Psoas muscle (tissue), 8 donors: ENCODE data around the gene KBTBD8. TPM values are rescaled to one million over a fixed set of nuclear protein-coding genes. Genes with fewer than 3 reads are reported as not detected.

Experiments used
- ATAC-seq, 4 donors: fragments of 200-7000 bp; cut with Tn5 transposase; one replicate each; pipeline ENCODE4 v1.9.1; 2020; ENCODE audit warnings: moderate library complexity in 3 of 4, mild to moderate bottlenecking in 2 of 4
- DNase-seq, 2 donors: peaks; one replicate each; pipeline ENCODE4 v3.0.0-alpha.2; 2020
- H3K27ac ChIP-seq: fragments of 200-600 bp; one replicate; pipeline ENCODE4 v1.8.0; 2022
- H3K27me3 ChIP-seq, 3 donors: fragments of 200-600 bp in 1 of 3; one replicate each; pipeline versions ENCODE4 v1.6.1 to v1.8.0; 2013 to 2022; ENCODE audit warnings: low read length in 2 of 3, mild to moderate bottlenecking in 2 of 3, moderate library complexity in 1 of 3; ENCODE audit not compliant: insufficient read depth in 3 of 3
- H3K36me3 ChIP-seq, 2 donors: fragments of 200-600 bp in 1 of 2; one replicate each; pipeline versions ENCODE4 v1.6.1 to v1.8.0; 2013 to 2022; ENCODE audit warnings: low read depth in 1 of 2, mild to moderate bottlenecking in 1 of 2, moderate library complexity in 1 of 2; ENCODE audit not compliant: insufficient read depth in 1 of 2
- H3K4me1 ChIP-seq: fragments of 200-600 bp; one replicate; pipeline ENCODE4 v1.8.0; 2022
- H3K4me3 ChIP-seq: fragments of 200-600 bp; one replicate; pipeline ENCODE4 v1.8.0; 2022; ENCODE audit warnings: mild to moderate bottlenecking
- H3K9me3 ChIP-seq: fragments of 200-600 bp; one replicate; pipeline ENCODE4 v1.8.0; 2022
- CTCF ChIP-seq: fragments of 200-600 bp; IDR thresholded peaks from one replicate; pipeline ENCODE4 v1.8.0; 2022; ENCODE audit warnings: antibody characterized with exemption
- WGBS, 3 donors: extraction: QIAGEN DNeasy Blood & Tissue Kit; methylation state at CpG; one replicate each; pipeline versions ENCODE4 v1.1.6 to v1.1.7; 2013; 5-methylcytosine and 5-hydroxymethylcytosine counted together
- intact Hi-C, 2 donors: fragments of 100-400 bp; cut with DNase I; formaldehyde crosslinking; loops; one replicate each; pipeline versions ENCODE4 v1.11.0 to v1.14.2; 2022
- polyA plus RNA-seq, 3 donors: library from polyadenylated mRNA; stranded (reverse); fragments of 200-250 nt; gene quantifications; one replicate each; pipeline ENCODE4 v1.2.3, GENCODE V29; 2013
- total RNA-seq, 4 donors: library from RNA; stranded (reverse); fragmentation: NEBNext Ultra II Directional in 2 of 4; extraction: Animal tissue kit (Norgen Biotek cat#: 25700) in 2 of 4; gene quantifications; one replicate each; pipeline versions ENCODE4 v1.2.1 to v1.2.4, GENCODE V29; 2021 to 2023
- donor health status: healthy with polysubstance abuse.
- donor health status: DM: no; HTN: no; CAD: no; lungs with moderate emphysema.
- donor health status: Bipolar disorder and iron deficiency.
- donor health status: healthy.
- donor health status: DM: yes; HTN: yes; CAD: no.
- donor health status: DM: no; HTN: no; CAD: no.
- donor health status: DM: no; HTN: no; CAD: no.
- donor health status: DM: yes; HTN: yes; CAD: no.

Gene KBTBD8
- total and polyA plus RNA-seq, 7 donors: 1.8 to 11.2 (median 6.1) TPM

DNA sequence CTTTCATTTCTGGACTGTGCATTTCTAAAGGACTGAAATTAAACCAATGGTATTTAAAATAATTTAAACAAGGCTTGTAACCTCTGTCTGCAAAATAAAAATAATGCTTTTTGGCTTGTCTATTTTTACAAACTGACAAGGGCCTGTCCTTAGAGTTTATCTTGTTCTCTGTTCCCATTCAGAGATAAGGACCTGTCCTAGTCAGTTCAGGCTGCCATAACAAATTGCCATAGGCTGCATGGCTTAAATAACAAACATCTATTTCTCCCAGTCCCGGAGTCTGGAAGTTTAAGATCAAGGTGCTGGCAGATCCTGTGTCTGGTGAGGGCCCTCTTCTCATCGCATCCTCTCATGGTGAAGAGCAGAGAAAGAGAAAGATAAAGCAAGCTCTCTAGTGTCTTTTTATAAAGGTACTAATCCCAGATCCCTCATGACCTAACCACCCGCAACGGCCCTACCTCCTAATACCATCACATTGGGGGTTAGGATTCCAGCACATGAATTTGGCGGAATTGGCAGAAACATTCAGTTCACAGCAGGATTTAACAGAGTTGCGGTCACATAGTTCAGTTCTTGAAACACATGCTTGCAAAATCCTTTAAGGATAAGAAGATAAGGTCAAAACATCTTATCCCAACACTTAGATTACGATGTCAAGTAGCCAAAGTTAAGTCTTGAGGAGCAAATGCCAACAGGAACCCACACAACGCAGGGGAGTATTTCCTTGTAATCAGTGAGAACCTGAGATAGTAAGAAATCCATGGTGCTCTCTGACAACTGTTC is 17.8 kb downstream of the KBTBD8 start:
- H3K27me3 ChIP-seq: no peaks in the 10 kb centered on the region
- no peaks in the 10 kb centered on the region for H3K4me1 ChIP-seq
- no peak for TF ChIP-seq CTCF
- no peaks in the 10 kb centered on the region for H3K36me3 ChIP-seq
- DNase-seq: no peak
- H3K9me3 ChIP-seq: no peaks in the 10 kb centered on the region
- 59 to 61% (median 61%) methylated on average over 8 of the region's 8 CpGs for WGBS, 3 donors
- no peak overlapping the region for H3K27ac ChIP-seq
- no peak for ATAC-seq
- no peak overlapping the region for H3K4me3 ChIP-seq
- intact Hi-C loops: loop anchor here in 1 of 2 donors (5.0 kb wide), 1 partner anchor 631 kb away; no protein-coding TSS in a partner anchor

DNA sequence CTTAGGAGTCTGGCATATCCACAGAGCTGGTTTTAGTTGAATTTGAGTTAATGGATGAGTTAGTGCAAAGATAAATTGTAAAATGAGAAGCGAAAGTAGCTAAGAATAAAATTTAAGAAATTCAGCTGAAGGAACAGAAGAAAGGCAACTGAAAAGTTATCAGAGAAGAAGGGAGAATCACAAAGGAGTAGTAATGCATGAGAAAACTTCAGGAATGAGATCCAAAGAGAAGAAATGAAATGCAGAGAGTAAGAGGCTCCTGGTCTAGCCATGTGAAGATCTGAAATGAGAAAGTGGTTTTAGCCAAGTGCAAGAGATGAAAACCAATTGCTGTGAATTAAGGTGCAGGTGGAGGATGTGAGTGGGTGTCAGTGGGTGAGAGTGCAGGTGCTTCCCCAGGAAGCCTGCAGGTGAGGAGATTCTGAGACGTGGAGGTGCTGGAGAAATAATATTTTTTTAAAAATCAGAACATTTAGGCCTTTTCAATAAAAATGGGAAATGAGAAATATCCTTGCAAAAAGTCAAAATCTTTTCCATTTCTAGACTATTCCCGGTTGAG is 18.5 kb downstream of the KBTBD8 start:
- Histone ChIP-seq H3K27me3 (no peaks in the 10 kb centered on the region), H3K9me3 (no peaks in the 10 kb centered on the region), H3K27ac (no peak overlapping the region), H3K36me3 (no peaks in the 10 kb centered on the region), H3K4me1 (no peaks in the 10 kb centered on the region), H3K4me3 (no peak overlapping the region)
- ATAC-seq (no peak), DNase-seq (no peak)
- 74 to 78% (median 78%) methylated on average over 3 of the region's 3 CpGs for WGBS, 3 donors
- TF ChIP-seq CTCF: no peak
- intact Hi-C loops: loop anchor here in 1 of 2 donors (5.0 kb wide), 1 partner anchor 631 kb away; no protein-coding TSS in a partner anchor

DNA sequence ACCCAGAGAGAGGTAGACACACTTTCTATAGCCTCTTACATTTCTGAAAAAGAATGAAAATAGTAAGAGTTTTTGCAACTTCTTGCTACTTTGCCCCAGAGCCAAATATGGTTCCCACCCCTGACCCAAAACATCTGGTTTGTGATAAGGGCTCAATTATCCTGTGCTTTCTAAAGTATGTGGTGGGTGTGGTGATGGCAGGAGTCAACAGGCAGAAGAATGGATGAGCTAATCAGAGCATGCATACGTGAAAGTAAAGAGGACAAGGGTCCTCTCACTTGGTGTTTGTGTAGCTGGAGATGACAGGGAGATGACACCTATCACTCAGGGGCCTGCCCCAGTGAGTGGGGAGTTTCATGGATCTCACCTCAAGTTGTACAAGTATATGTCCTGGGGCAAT is 19.1 kb downstream of the KBTBD8 start:
- no peak for ATAC-seq
- no peaks in the 10 kb centered on the region for H3K36me3 ChIP-seq
- 59 to 70% (median 70%) methylated on average over 1 of the region's 1 CpG for WGBS, 3 donors
- H3K27me3 ChIP-seq: no peaks in the 10 kb centered on the region
- no peak for TF ChIP-seq CTCF
- H3K4me3 ChIP-seq: no peak overlapping the region
- no peaks in the 10 kb centered on the region for H3K9me3 ChIP-seq
- no peak for DNase-seq
- H3K27ac ChIP-seq: no peak overlapping the region
- no peaks in the 10 kb centered on the region for H3K4me1 ChIP-seq
- intact Hi-C loops: loop anchor here in 1 of 2 donors (5.0 kb wide), 1 partner anchor 630 kb away; no protein-coding TSS in a partner anchor

- no peak for TF ChIP-seq CTCF
- H3K27ac ChIP-seq: no peak overlapping the region
- no peaks in the 10 kb centered on the region for H3K27me3 ChIP-seq
- H3K4me1 ChIP-seq: no peaks in the 10 kb centered on the region
- H3K36me3 ChIP-seq: no peaks in the 10 kb centered on the region
- WGBS, 3 donors: 26 to 31% (median 30%) methylated on average over 12 of the region's 12 CpGs
- H3K9me3 ChIP-seq: no peaks in the 10 kb centered on the region
- DNase-seq: no peak
- intact Hi-C loops: loop anchor here in 1 of 2 donors (5.0 kb wide), 1 partner anchor 629 kb away; no protein-coding TSS in a partner anchor
- H3K4me3 ChIP-seq: no peak overlapping the region
- no peak for ATAC-seq
Measured at GRCh38 chr3:67018105-67018788, 20.1 kb downstream of the KBTBD8 start.
